ENCODE data around the gene SLC15A2.

SLC15A2 gene

GRCh38 chr3:121941592-121941991 lies 47.4 kb downstream of the SLC15A2 start:
- FAIRE-seq (no peak), DNase-seq (ENCODE audit: insufficient read length) (no peak)
- no peak for TF ChIP-seq POLR2AphosphoS5 (IDR thresholded peaks at IDR 0.05; ENCODE audit: low read depth, low read length)
- no peak for TF ChIP-seq TAF1 (IDR thresholded peaks at IDR 0.05; ENCODE audit: borderline replicate concordance, low read depth, low read length)
- TF ChIP-seq POLR2A (IDR thresholded peaks at IDR 0.05; ENCODE audit: low read depth, low read length) = no peak

- TF ChIP-seq TAF1 (IDR thresholded peaks at IDR 0.05; ENCODE audit: borderline replicate concordance, low read depth, low read length) (no peak), POLR2AphosphoS5 (IDR thresholded peaks at IDR 0.05; ENCODE audit: low read depth, low read length) (no peak), POLR2A (IDR thresholded peaks at IDR 0.05; ENCODE audit: low read depth, low read length) (no peak)
- FAIRE-seq (no peak), DNase-seq (ENCODE audit: insufficient read length) (no peak)
Observed at GRCh38 chr3:121942116-121942786, 48.0 kb downstream of the SLC15A2 start.

- no peak for TF ChIP-seq TAF1 (IDR thresholded peaks at IDR 0.05; ENCODE audit: borderline replicate concordance, low read depth, low read length)
- no peak for TF ChIP-seq POLR2AphosphoS5 (IDR thresholded peaks at IDR 0.05; ENCODE audit: low read depth, low read length)
- TF ChIP-seq POLR2A (IDR thresholded peaks at IDR 0.05; ENCODE audit: low read depth, low read length) = no peak
- peak; percentile 63 for FAIRE-seq
- no peak for DNase-seq (ENCODE audit: insufficient read length)
Observed at GRCh38 chr3:121943431-121943830, 49.2 kb downstream of the SLC15A2 start.

- DNase-seq (ENCODE audit: insufficient read length) (no peak), FAIRE-seq (no peak)
- TF ChIP-seq POLR2A (IDR thresholded peaks at IDR 0.05; ENCODE audit: low read depth, low read length) (no peak), POLR2AphosphoS5 (IDR thresholded peaks at IDR 0.05; ENCODE audit: low read depth, low read length) (no peak), TAF1 (IDR thresholded peaks at IDR 0.05; ENCODE audit: borderline replicate concordance, low read depth, low read length) (no peak)
Observed at GRCh38 chr3:121948641-121949040, 54.4 kb downstream of the SLC15A2 start.

GRCh38 chr3:121951291-121951919 lies 57.2 kb downstream of the SLC15A2 start:
- FAIRE-seq = no peak
- TF ChIP-seq POLR2A (IDR thresholded peaks at IDR 0.05; ENCODE audit: low read depth, low read length) (no peak), TAF1 (IDR thresholded peaks at IDR 0.05; ENCODE audit: borderline replicate concordance, low read depth, low read length) (no peak), POLR2AphosphoS5 (IDR thresholded peaks at IDR 0.05; ENCODE audit: low read depth, low read length) (no peak)
- DNase-seq (ENCODE audit: insufficient read length) = no peak

- FAIRE-seq = no peak
- DNase-seq (ENCODE audit: insufficient read length) = no peak
- TF ChIP-seq TAF1 (IDR thresholded peaks at IDR 0.05; ENCODE audit: borderline replicate concordance, low read depth, low read length) (no peak), POLR2A (IDR thresholded peaks at IDR 0.05; ENCODE audit: low read depth, low read length) (no peak), POLR2AphosphoS5 (IDR thresholded peaks at IDR 0.05; ENCODE audit: low read depth, low read length) (no peak)
Observed at GRCh38 chr3:121956363-121956762, 62.2 kb downstream of the SLC15A2 start.

GRCh38 chr3:121957674-121958415 lies 63.6 kb downstream of the SLC15A2 start:
- DNase-seq (ENCODE audit: insufficient read length) (no peak), FAIRE-seq (peak; percentile 48)
- TF ChIP-seq POLR2AphosphoS5 (IDR thresholded peaks at IDR 0.05; ENCODE audit: low read depth, low read length) = no peak
- no peak for TF ChIP-seq TAF1 (IDR thresholded peaks at IDR 0.05; ENCODE audit: borderline replicate concordance, low read depth, low read length)
- no peak for TF ChIP-seq POLR2A (IDR thresholded peaks at IDR 0.05; ENCODE audit: low read depth, low read length)

GRCh38 chr3:121958801-121959200 lies 64.6 kb downstream of the SLC15A2 start:
- peak; percentile 66 for FAIRE-seq
- no peak for TF ChIP-seq POLR2A (IDR thresholded peaks at IDR 0.05; ENCODE audit: low read depth, low read length)
- no peak for DNase-seq (ENCODE audit: insufficient read length)

- TF ChIP-seq POLR2A (IDR thresholded peaks at IDR 0.05; ENCODE audit: low read depth, low read length) = no peak
- TF ChIP-seq POLR2AphosphoS5 (IDR thresholded peaks at IDR 0.05; ENCODE audit: low read depth, low read length) = no peak
- no peak for TF ChIP-seq TAF1 (IDR thresholded peaks at IDR 0.05; ENCODE audit: borderline replicate concordance, low read depth, low read length)
- no peak for DNase-seq (ENCODE audit: insufficient read length)
- peak; percentile 14 for FAIRE-seq
Observed at GRCh38 chr3:121961283-121961682, 67.1 kb downstream of the SLC15A2 start.

- no peak for FAIRE-seq
- DNase-seq (ENCODE audit: insufficient read length) = no peak
- TF ChIP-seq POLR2AphosphoS5 (IDR thresholded peaks at IDR 0.05; ENCODE audit: low read depth, low read length) (no peak), POLR2A (IDR thresholded peaks at IDR 0.05; ENCODE audit: low read depth, low read length) (no peak), TAF1 (IDR thresholded peaks at IDR 0.05; ENCODE audit: borderline replicate concordance, low read depth, low read length) (no peak)
Observed at GRCh38 chr3:121962443-121962842, 68.2 kb downstream of the SLC15A2 start.

- no peak for DNase-seq (ENCODE audit: insufficient read length)
- TF ChIP-seq POLR2AphosphoS5 (IDR thresholded peaks at IDR 0.05; ENCODE audit: low read depth, low read length) (no peak), TAF1 (IDR thresholded peaks at IDR 0.05; ENCODE audit: borderline replicate concordance, low read depth, low read length) (no peak), POLR2A (IDR thresholded peaks at IDR 0.05; ENCODE audit: low read depth, low read length) (no peak)
- FAIRE-seq = no peak
Observed at GRCh38 chr3:121963608-121964007, 69.4 kb downstream of the SLC15A2 start.

- FAIRE-seq (no peak), DNase-seq (ENCODE audit: insufficient read length) (no peak)
- no peak for TF ChIP-seq POLR2AphosphoS5 (IDR thresholded peaks at IDR 0.05; ENCODE audit: low read depth, low read length)
- TF ChIP-seq TAF1 (IDR thresholded peaks at IDR 0.05; ENCODE audit: borderline replicate concordance, low read depth, low read length) = no peak
Observed at GRCh38 chr3:121969631-121970030, 75.4 kb downstream of the SLC15A2 start.
